Hair follicular keratinocyte (primary cell): ENCODE results near the gene LARP1. TPM values are rescaled to one million over a fixed set of nuclear protein-coding genes. Genes with fewer than 3 reads are reported as not detected.

ENCODE experiments used
- total RNA-seq: library from RNA; depleted of rRNA; stranded (reverse); fragments of >200 nt; gene quantifications from 2 replicates; pipeline ENCODE4 v1.2.3, GENCODE V29; 2015

LARP1 gene
- 68.4 and 88.4 TPM in 2 replicates for total RNA-seq

GRCh38 chr5:154755361-154756008 is at the start of gene LARP1:
LARP1 (plus strand) TSS chr5:154755377; CDS start chr5:154755758, 381 bp downstream.

GRCh38 chr5:154850255-154851062 is 95.3 kb downstream of the LARP1 start, which contains the start of gene FAXDC2:
FAXDC2 (minus strand) TSS chr5:154850603; CDS start chr5:154838178, 12,425 bp downstream.

GRCh38 chr5:154858297-154858971 is 103.3 kb downstream of the LARP1 start, which contains the start of gene CNOT8:
CNOT8 (plus strand) TSS chr5:154858627; CDS start chr5:154863279, 4,652 bp downstream.

Other genes starting within 250 kb of the LARP1 start
- 0.84 and 3.7 TPM in 2 replicates for gene FAXDC2, start 95.2 kb downstream of the LARP1 start, total RNA-seq
- 42.7 and 51.1 TPM in 2 replicates for gene CNOT8, start 103.2 kb downstream of the LARP1 start, total RNA-seq
- 12.7 and 19.5 TPM in 2 replicates for gene GEMIN5, start 182.8 kb downstream of the LARP1 start, total RNA-seq
- gene MRPL22, start 185.7 kb downstream of the LARP1 start, total RNA-seq = 35.1 and 44.5 TPM in 2 replicates